Measurements from ENCODE around the gene CD47.

Gene CD47

GRCh38 chr3:107994956-107995715 lies 95.7 kb downstream of the CD47 start:
- H3K4me2 ChIP-seq (ENCODE audit: insufficient read depth, low read length), result no peak overlapping the region
- no peak for TF ChIP-seq EZH2 (IDR thresholded peaks at IDR 0.05; ENCODE audit: borderline replicate concordance, low read depth, low read length, severe bottlenecking)
- TF ChIP-seq, protein P1, sequence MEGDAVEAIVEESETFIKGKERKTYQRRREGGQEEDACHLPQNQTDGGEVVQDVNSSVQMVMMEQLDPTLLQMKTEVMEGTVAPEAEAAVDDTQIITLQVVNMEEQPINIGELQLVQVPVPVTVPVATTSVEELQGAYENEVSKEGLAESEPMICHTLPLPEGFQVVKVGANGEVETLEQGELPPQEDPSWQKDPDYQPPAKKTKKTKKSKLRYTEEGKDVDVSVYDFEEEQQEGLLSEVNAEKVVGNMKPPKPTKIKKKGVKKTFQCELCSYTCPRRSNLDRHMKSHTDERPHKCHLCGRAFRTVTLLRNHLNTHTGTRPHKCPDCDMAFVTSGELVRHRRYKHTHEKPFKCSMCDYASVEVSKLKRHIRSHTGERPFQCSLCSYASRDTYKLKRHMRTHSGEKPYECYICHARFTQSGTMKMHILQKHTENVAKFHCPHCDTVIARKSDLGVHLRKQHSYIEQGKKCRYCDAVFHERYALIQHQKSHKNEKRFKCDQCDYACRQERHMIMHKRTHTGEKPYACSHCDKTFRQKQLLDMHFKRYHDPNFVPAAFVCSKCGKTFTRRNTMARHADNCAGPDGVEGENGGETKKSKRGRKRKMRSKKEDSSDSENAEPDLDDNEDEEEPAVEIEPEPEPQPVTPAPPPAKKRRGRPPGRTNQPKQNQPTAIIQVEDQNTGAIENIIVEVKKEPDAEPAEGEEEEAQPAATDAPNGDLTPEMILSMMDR (IDR thresholded peaks at IDR 0.05; ENCODE audit: borderline replicate concordance, extremely low read depth, low read length, poor library complexity, severe bottlenecking), result no peak
- no peaks in the 10 kb centered on the region for H3K9me3 ChIP-seq (ENCODE audit: insufficient read depth, low read length, severe bottlenecking)
- H3K79me2 ChIP-seq (ENCODE audit: insufficient read depth, low read length), result no peaks in the 10 kb centered on the region
- H3K9ac ChIP-seq (ENCODE audit: low read depth, low read length), result no peak overlapping the region
- no peak overlapping the region for H2AFZ ChIP-seq (ENCODE audit: low read depth, low read length)
- DNase-seq, result no peak
- no peak overlapping the region for H3K4me3 ChIP-seq (ENCODE audit: low read depth in 1 of 2, low read length in 2 of 2)
- ATAC-seq (ENCODE audit: insufficient read depth, low read depth), result no peak
- H3K27ac ChIP-seq (ENCODE audit: low read length), result no peak overlapping the region
- no peaks in the 10 kb centered on the region for H4K20me1 ChIP-seq (ENCODE audit: insufficient read depth, low read length)
- no peaks in the 10 kb centered on the region for H3K27me3 ChIP-seq (ENCODE audit: insufficient read depth, low read length, poor library complexity)
- no peaks in the 10 kb centered on the region for H3K36me3 ChIP-seq (ENCODE audit: insufficient read depth, low read length)
- H3K4me1 ChIP-seq (ENCODE audit: insufficient read depth, low read length), result no peaks in the 10 kb centered on the region

GRCh38 chr3:107994181-107994580 lies 96.7 kb downstream of the CD47 start:
- H3K79me2 ChIP-seq (ENCODE audit: insufficient read depth, low read length), result no peaks in the 10 kb centered on the region
- ATAC-seq (ENCODE audit: insufficient read depth, low read depth), result no peak
- H3K4me3 ChIP-seq (ENCODE audit: low read depth in 1 of 2, low read length in 2 of 2), result no peak overlapping the region
- no peaks in the 10 kb centered on the region for H4K20me1 ChIP-seq (ENCODE audit: insufficient read depth, low read length)
- H3K9me3 ChIP-seq (ENCODE audit: insufficient read depth, low read length, severe bottlenecking), result no peaks in the 10 kb centered on the region
- no peak for DNase-seq
- H3K4me1 ChIP-seq (ENCODE audit: insufficient read depth, low read length), result no peaks in the 10 kb centered on the region
- H3K27ac ChIP-seq (ENCODE audit: low read length), result no peak overlapping the region
- H3K4me2 ChIP-seq (ENCODE audit: insufficient read depth, low read length), result no peak overlapping the region
- no peaks in the 10 kb centered on the region for H3K36me3 ChIP-seq (ENCODE audit: insufficient read depth, low read length)
- no peak for TF ChIP-seq EZH2 (IDR thresholded peaks at IDR 0.05; ENCODE audit: borderline replicate concordance, low read depth, low read length, severe bottlenecking)
- TF ChIP-seq, protein P1 (IDR thresholded peaks at IDR 0.05; ENCODE audit: borderline replicate concordance, extremely low read depth, low read length, poor library complexity, severe bottlenecking), result no peak
- H3K27me3 ChIP-seq (ENCODE audit: insufficient read depth, low read length, poor library complexity), result no peaks in the 10 kb centered on the region
- H3K9ac ChIP-seq (ENCODE audit: low read depth, low read length), result no peak overlapping the region
- no peak overlapping the region for H2AFZ ChIP-seq (ENCODE audit: low read depth, low read length)

GRCh38 chr3:107993771-107994170 lies 97.1 kb downstream of the CD47 start:
- H3K4me2 ChIP-seq (ENCODE audit: insufficient read depth, low read length), result no peak overlapping the region
- no peaks in the 10 kb centered on the region for H4K20me1 ChIP-seq (ENCODE audit: insufficient read depth, low read length)
- DNase-seq (no peak), ATAC-seq (ENCODE audit: insufficient read depth, low read depth) (no peak)
- H3K4me3 ChIP-seq (ENCODE audit: low read depth in 1 of 2, low read length in 2 of 2), result no peak overlapping the region
- H3K4me1 ChIP-seq (ENCODE audit: insufficient read depth, low read length), result no peaks in the 10 kb centered on the region
- H3K27ac ChIP-seq (ENCODE audit: low read length), result no peak overlapping the region
- TF ChIP-seq, protein P1 (IDR thresholded peaks at IDR 0.05; ENCODE audit: borderline replicate concordance, extremely low read depth, low read length, poor library complexity, severe bottlenecking), result no peak
- TF ChIP-seq EZH2 (IDR thresholded peaks at IDR 0.05; ENCODE audit: borderline replicate concordance, low read depth, low read length, severe bottlenecking), result no peak
- no peak overlapping the region for H3K9ac ChIP-seq (ENCODE audit: low read depth, low read length)
- H3K36me3 ChIP-seq (ENCODE audit: insufficient read depth, low read length), result no peaks in the 10 kb centered on the region
- H3K27me3 ChIP-seq (ENCODE audit: insufficient read depth, low read length, poor library complexity), result no peaks in the 10 kb centered on the region
- H3K9me3 ChIP-seq (ENCODE audit: insufficient read depth, low read length, severe bottlenecking), result no peaks in the 10 kb centered on the region
- no peaks in the 10 kb centered on the region for H3K79me2 ChIP-seq (ENCODE audit: insufficient read depth, low read length)
- H2AFZ ChIP-seq (ENCODE audit: low read depth, low read length), result no peak overlapping the region

Data from DND-41 (cell line).